Stimulated activated CD4-positive, alpha-beta T cell treated with anti-CD3 and anti-CD28 coated beads, TNF-alpha, amount 100 ng/mL, for 48 hours (primary cell): ENCODE measurements around the gene NPHP1.
"Not testable (repeated sequence)": the region's sequence is repeated elsewhere in the genome, so short reads cannot be mapped to it uniquely, and the experiment has no call there.

Experiments used
- DNase-seq, 3 donors: peaks; one replicate each; pipeline ENCODE4 v3.0.0-alpha.2; 2020; ENCODE audit warnings: low read depth in 3 of 3

The NPHP1 gene

DNA sequence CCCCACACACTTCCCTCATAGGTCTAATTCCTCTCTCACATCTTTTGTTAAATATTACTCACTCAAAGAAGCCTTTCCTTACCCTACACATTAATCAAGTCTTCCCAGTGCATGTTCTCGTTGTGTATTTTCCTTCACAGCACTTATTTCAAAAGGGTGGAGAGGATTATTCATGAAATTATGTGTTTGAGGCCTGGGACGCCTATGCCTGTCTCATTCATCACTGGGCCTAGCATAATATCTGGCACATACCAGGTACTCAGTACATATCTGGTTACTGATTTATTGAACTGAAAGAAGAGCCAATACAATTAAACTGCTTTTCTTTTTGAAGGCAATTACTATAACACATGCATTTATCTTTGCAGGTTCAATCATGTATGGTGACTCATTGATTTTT lies 74.1 kb downstream of the NPHP1 start:
- no peak for DNase-seq

DNA sequence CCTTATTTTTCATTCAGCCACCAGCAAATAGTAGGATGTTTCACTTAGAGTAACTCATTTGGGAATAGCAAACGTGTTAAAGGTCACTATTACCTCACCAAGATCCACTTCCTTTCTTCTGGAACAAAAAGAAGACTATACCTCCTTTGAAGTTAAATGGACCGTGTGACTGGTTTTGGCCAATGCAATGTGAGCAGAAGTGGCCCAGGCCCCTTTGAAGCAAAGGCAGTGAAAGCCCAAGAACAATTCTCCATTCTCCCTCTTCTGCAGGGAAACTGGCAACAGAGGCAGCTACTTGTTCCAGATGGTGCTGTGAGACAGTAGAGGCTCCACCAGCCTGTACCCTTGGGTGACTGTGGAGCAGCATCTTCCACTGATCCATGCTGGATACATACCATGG lies 77.9 kb downstream of the NPHP1 start:
- no peak for DNase-seq

GRCh38 chr2:110126086-110126773 lies 78.6 kb downstream of the NPHP1 start:
- DNase-seq = no peak

DNA sequence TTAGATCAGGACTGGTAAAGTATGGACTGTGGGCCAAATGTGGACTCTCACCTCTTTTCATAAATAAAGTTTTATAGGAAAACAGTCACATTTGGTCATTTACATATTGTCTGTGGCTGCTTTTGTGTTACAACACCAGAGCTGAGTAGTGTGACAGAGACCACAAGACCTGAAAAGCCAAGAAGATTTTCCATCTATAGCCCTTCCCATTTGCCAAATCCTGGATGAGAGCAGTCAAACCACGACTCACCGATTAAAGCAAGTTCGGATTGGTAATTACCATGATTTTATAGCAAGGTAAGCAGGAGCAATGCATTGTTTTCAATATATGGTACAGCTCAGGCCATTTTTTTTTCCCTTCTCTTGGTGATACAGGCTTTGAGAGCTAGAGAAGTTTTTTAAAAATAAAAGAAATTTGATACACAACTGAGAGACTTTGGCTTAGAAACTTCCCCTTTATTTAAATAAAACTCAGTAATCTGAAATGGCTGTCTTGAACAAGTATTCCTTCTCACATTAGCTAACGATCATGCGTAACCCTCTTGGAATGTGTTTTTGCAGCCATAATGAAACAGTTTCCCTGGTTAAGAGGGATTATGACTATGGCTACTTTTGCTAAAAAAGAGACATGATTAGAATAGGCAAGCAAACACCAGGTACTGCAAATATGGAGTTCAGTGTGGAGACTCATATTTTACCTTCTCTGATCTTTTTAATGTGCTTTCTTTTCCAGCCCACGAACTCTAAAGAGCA lies 79.7 kb downstream of the NPHP1 start:
- no peak for DNase-seq

DNA sequence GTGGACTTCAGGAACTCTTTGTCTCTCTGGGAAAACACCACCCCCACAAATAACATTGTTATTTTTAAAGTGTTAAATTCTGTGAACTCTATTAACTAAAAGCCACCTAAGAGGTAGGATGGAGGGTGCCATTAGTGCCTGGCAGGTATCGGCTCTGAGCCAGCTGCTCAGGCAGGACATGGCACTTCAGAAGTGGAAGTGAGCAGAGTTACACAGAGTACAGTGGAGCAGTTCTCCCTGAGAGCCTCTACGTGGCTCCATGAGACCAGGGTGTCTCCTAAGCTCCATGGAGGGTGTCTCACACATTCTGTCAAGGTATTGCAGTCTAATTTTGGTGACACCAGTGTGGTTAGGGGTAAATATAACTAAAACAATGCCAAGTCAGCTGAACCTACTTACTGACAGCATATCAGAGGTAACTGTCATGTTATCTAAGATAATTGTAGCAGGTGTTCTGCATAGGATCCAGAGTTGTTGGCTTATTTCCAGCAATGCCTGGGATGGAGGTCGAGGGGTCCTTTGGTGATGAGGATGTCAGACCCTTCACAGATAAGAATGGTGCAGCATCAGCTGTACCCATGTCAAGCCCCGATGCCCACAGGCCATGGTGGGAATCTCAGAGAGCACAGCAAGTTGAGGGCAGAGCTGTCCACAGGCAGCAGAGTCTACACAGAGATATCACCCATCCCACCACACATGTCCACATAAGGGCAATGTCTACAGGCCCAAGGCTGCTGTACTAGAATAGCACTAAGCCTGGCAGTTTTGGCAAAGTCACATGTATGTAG lies 80.6 kb downstream of the NPHP1 start:
- DNase-seq = no peak

DNA sequence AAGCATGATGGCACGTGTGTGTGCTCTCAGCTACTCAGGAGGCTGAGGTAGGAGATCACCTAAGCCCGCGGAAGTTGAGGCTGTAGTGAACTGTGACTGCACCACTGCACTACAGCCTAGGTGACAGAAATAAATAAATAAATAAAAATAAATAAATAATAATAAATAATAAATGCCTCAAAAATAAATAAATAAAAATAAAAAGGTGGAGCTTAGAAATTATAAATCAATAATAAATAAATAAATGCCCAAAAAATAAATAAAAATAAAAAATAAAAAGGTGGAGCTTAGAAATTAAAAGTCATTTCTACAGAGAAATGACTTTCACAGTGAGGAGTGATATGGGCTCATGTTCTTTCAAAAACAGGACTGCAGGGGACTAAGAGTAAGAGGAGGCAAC lies 83.2 kb downstream of the NPHP1 start:
- no peak for DNase-seq

DNA sequence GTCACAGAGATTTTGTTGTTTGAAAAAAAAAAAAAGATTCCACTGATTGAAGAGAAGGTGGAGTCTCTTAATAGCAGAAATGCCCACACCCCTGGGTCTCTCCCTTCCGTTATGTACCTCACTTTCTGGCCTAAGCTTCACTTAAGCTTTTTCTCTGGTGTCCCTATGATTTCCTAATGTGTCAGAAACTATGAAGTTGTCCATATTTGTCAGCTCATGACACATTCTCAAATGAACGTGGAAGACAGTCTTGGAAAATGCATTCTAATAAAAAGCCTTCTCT lies 83.8 kb downstream of the NPHP1 start:
- DNase-seq = no peak

- no peak for DNase-seq
Observed at GRCh38 chr2:110120171-110121051, 84.4 kb downstream of the NPHP1 start.

GRCh38 chr2:110116033-110116710 lies 88.6 kb downstream of the NPHP1 start:
- DNase-seq = no peak

GRCh38 chr2:110115291-110116032 lies 89.4 kb downstream of the NPHP1 start, which contains the start of gene MALL:
TSS of gene MALL (minus strand) at chr2:110115822. CDS start at chr2:110115792, 30 bp downstream.
- no peak for DNase-seq

- no peak for DNase-seq
Observed at GRCh38 chr2:110114831-110115255, 90.0 kb downstream of the NPHP1 start.

GRCh38 chr2:110113961-110114591 lies 90.7 kb downstream of the NPHP1 start:
- DNase-seq = no peak

DNA sequence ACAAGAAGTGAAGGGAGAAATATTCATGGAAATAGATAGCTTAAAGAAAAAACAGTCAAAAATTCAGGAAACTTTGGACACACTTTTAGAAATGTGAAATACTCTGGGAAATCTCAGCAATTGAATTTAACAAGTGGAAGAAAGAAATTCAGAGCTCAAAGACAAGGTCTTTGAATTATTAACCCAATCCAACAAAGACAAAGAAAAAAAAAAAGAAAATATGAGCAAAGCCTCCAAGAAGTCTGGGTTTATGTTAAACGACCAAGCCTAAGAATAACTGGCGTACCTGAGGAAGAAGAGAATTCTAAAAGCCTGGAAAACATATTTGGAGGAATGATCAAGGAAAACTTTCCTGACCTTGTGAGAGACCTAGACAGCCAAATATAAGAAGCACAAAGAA lies 96.5 kb downstream of the NPHP1 start:
- DNase-seq = not testable (repeated sequence)

DNA sequence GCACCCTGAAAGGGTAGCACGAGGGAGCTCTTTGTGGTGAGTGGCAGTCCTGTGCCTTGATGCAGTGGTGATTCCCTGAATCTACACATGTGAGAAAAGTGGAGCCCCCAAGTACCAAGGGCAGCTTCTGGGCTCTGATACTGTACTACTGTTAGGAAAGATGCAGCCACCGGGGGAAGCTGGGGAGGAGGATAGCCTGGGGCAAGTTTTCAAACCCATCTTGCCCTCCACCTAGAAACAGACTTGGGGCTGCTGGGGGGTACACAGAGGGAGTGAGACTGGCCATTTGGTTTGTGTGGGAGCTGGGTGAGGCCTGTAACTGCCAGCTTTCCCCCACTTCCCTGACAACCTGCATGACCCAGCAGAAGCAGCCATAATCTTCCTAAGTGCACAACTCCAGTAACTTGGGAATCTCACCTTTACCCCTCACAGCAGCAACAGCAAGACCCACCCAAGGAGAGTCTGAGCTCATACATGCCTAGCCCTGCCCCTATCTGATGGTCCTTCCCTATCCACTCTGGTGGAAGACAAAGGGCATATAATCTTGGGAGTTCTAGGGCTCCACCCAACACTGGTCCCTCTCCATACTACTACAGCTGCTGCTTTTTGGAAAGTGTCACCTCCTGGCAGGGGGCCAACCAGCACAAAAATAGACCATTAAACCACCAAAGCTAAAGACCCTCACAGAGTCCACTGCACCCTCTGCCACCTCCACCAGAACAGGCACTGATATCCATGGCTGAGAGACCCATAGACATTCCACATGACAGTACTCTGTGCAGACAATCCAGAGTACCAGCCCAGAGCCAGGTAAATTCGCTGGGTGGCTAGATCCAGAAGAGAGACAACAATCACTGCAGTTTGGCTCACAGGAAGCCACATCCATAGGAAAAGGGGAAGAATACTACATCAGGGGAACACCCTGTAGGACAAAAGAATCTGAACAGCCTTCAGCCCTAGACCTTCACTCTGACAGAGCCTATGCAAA lies 97.4 kb downstream of the NPHP1 start:
- DNase-seq = no peak

DNA sequence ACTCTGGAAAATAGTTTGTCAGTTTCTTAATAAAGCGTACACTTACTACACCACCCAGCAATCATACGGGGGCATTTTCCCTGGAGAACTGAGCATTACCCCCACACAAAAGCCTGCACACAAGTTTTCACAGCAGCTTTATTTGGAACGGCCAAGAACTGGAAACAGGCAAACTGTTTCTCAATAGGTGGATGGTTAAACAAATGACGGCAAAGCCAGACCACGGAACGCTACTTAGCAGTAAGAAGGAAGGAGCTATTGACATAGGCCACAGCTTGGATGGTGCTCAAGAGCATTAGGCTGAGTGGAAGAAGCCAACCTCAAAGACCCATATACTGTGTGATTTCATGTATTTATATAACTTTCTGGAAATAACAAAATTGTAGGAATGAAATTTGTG lies 98.2 kb downstream of the NPHP1 start:
- DNase-seq = no peak

DNA sequence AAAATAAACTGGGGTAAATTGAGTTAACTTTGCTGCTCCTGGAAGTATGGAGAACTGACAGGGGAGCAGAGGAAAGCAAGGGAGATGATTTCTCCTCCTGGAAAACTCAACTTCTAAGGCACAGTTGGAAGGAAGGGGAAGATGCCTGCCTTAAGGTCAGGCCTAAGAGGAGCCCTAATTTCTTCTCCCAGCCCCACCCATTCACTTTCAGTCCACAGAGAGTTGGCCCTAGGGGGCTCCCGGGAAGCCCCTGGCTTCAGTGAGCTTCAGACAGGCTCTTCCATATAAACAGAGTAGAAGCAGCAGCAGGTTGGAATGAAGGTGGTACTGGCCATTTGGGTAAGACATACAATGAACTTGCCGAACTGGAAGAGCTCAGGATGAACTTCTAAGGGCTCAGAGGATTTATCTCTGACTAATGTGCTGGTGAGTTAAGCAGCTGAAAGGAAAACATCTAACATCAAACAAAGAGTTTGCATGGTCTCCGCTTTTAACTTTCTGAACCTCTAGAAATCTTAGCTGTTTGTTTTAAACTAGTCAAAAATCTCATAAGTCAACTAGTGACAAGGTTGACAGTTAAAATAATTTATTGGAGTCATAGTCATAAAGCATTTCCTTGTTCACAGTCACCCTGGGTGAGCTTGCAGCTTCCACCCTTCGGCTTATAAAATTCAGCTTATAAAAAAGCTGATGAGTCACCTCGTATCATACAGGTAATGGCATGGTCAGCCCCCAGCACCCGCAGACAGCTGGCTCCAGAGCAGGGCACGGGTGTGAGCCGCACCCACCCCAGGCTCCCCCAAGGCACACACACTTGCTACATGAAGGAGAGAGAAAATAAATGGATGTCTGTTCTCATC lies 99.0 kb downstream of the NPHP1 start:
- DNase-seq = peak in 1 of 3 donors; percentile 21

GRCh38 chr2:110105183-110105582 lies 99.6 kb downstream of the NPHP1 start:
- DNase-seq = no peak
